ENCODE results near the gene GPC4. TPM values are rescaled to one million over a fixed set of nuclear protein-coding genes. Genes with fewer than 3 reads are reported as not detected.

GPC4 gene
- total RNA-seq, 1 experiment from 2014 or later, result 2.7 TPM

DNA sequence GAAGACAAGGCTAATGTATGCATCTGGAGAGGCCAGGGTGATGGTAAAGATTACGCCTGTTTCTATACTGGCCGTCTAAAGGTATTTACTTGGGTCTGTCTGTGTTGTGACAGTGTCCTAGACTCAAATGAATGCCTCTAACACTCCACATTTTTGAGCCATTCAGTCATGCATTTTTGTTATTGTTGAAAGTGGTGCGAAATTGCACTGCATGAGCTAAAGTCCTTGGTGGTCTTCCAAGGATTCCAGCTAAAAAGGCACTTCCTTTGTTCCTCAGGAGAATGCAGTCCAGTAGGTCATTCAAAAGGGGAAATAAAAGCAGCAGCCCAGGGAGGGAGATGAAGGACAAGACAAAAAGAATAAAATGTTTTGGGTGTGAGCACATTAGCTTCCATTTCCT lies 3.0 kb downstream of the GPC4 start:
- peak; percentile 5 for DNase-seq (ENCODE audit: low spot score)

DNA sequence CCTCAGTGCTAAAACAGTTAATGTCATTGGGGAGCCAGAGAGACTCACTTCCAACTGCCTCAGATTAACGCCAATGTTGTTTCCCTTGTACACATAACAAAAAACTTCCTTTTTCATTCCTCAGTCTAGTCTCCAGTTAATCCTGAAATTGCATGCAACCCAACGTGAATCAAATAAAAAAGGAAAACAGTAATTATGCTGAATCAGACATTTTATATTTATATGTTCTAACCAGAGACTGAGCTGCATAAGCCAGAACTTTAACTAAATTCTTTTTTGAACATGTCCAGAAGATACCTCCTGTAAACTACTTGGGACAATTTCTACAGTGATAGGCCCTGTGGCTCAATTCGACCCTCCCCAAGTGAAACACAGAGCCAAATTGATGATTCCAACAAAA lies 4.7 kb downstream of the GPC4 start:
- DNase-seq (ENCODE audit: low spot score), result no peak

DNA sequence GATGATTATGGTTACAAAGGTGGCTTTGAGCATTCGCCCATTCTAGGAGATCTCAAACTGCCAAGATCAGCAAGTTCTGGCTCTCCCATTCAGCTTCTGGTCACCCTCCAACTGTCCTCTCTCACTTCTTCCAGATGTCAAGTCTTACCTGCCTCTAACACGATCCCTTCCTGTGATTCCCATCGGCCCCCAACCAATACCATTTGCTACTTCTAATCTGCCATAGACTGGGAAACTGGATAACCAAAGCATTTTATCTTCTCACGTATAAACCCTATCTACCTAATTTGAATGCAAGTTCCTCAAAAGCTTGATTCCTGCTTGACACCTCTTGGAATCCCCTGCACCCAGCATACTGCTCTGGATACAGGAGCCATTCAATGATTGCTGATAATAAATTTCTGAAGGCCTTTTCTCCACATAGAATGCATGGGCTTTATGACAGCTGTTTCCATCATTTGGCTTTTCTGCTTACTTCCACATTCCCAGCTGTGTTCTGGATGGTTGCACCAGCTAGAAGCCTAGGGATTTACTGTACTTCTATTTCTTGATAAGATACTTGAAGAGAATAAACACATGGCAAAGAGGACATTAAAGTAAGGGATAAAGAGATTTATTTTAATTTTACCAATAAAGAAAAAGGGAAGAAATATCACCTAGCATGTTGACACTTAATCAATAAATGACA lies 9.6 kb downstream of the GPC4 start:
- DNase-seq (ENCODE audit: low spot score), result no peak

DNA sequence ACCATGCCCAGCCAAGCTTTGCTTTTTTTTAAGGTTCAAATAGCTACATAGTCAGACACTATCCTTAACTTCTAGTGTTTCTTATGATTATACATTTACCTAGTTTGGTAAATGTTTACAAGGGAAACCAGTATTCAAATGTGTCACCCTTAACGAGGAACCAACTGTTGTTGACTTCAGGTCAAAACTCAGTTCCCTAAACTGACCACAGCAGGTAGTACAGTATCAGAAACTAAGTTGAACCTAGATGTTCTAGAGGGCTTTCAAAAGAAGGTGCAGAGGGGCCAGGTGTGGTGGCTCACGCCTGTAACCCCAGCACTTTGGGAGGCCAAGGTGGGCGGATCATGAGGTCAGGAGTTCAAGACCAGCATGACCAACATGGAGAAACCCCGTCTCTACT lies 11.3 kb downstream of the GPC4 start:
- no peak for DNase-seq (ENCODE audit: low spot score)

DNA sequence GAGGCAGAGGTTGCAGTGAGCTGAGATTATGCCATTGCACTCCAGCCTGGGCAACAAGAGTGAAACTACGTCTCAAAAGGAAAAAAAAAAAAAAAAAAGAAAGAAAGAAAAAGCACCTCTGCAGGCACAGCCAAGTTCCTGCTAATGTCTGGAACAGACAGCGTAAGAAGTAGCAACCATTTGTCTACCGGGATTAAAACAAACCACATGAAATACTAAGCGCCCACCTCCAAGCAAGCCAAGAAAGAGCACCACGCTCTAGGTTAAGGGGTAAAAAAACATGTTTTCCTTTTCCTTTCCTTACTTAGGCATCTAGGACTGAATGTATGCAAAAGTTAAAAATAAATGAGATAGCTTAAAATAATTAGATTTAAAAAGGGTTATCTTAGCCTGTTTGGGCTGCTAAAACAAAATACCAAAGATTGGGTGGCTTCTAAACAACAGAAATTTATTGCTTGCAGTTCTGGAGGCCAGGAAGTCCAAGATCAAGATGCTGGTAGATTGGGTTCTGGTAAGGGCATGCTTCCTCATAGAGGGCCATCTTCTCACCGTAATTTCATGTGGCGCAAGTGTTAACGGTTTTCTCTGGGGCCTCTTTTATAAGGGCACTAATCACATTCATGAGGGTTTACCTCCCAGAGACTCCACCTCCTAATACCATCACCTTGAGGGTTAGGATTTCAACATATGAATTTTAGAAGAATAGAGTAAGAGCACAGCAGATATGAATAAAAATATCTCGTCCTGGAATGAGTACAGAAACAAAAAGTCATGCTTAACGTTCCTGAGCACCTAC lies 12.3 kb downstream of the GPC4 start:
- no peak for DNase-seq (ENCODE audit: low spot score)

DNA sequence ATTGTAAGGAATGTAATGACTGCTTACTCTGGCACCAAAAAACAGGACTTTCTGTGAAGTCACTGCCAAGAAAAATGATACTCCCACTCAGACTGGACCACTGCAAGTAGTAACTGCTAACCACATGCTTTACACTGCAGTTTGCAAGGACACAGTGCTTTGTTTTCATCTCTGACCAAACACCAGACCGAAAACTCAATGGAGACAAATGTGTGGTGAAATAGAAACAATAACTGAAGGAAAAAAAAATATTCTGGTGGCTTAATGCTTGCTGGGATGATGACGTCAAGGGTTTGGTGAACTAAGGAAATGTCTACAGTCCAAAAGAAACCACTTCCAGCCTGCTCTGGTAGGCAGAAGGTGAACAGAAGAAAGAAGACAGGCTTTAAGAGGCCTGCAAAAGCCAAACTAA lies 13.2 kb downstream of the GPC4 start:
- DNase-seq (ENCODE audit: low spot score), result peak; percentile 82

DNA sequence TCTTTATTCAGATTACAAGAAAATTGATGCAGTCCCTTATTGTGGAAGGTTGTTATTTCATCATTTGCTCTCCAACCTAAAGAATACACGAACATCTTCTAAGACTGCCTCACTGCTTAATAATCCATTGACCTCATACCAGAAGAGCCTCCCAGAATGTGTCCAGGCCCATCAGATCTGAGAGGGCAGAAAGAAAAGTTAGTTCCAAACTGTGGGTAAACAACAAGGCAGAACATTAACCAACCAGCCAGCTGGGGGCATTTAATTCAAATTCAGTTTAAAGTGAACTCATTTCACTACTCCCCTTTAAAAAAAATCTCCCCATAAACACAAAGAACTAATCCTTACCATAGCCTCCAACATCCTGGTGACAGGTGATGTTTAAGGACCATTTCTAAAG lies 13.8 kb downstream of the GPC4 start:
- no peak for DNase-seq (ENCODE audit: low spot score)

DNA sequence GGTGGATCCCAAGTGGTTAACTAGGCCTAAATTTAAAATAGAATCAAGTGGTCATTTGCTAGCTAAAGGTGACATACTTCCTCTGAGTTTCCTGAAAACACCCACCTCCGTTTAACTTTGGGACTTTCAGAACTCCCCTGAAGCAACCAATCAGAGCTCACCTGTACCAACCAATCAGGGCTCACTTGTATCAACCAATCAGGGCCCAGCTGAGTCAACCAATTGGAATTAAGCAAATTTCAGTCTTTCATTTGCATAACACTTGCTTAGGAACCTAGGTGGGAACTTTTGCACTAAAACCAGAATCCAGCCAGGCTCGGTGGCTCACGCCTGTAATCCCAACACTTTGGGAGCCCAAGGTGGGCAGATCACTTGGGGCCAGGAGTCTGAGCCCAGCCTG lies 15.9 kb downstream of the GPC4 start:
- DNase-seq (ENCODE audit: low spot score), result no peak

DNA sequence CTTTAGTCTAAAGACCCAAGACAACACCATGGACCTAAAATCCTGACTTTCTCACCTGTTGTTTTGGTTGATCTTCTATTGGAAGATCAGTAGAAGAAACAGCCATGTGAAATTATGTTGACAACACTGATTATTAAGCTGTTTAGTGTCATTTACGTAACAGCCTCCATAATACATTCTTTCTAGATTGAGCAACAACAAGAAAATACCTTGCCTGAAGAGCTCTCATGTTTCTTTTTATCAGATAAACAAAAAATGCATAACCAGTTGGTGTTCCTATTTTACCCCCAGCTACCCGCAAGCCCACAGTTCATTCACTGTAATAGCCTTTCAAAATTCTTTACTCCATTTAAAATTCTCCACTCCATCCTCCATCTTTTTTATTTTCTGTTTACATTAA lies 20.5 kb downstream of the GPC4 start:
- no peak for DNase-seq (ENCODE audit: low spot score)

DNA sequence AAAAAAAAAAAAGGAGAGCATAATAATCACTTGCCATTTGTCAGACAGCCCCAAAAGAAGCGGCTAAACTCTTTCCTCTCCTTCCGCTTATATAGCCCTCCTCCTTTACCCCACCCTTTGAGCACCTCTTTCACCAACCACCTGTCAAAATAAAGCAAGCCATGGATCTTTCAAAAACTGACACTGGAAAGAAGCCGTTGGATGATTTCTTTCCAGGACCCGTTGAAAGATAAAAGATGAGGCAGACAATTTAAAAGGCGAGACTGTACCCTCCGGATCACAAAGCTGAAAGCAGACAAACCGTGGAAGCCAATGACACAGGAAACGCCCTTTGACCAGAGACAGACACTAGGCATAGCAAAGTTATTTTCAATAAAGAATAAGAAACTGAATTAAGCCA lies 22.6 kb downstream of the GPC4 start:
- DNase-seq (ENCODE audit: low spot score), result no peak

DNA sequence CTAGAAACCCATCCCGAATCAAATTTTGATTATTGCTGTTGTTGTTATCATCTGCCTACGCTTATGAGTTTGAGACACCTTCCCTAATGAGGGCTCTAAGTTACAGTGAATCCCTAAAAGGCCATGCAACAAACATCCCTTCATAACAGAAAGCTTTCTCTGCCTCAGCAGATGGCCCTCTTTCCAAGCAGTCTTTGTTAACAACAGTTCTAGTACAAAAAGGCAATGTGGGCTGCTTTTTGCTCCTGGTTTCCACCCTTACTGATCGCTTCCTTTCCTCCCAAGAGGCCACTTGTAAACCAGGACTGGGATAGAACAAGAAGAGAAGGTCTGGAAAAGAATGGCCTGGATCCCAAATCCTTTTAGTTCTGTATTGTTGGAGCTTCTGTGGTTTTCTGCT lies 24.2 kb downstream of the GPC4 start:
- DNase-seq (ENCODE audit: low spot score), result no peak

DNA sequence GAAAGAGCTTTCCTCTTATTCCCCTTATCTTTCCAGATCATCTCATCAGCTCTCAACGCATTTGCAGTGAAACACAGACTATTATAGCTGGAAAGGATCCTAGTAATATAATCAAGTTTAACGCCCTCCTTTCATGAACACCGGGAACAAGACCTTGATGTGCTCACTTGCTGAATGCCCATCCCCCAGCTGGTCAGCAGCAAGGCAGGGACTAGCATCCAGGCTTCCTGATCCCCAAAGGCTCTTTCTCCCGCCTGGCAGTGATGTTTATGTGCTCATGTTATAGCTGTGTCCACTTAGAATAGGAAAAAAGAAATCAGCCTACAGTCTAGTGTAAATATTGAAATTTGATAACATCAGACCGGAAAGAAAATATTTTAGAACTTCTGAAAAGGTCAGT lies 24.6 kb downstream of the GPC4 start:
- DNase-seq (ENCODE audit: low spot score), result no peak

DNA sequence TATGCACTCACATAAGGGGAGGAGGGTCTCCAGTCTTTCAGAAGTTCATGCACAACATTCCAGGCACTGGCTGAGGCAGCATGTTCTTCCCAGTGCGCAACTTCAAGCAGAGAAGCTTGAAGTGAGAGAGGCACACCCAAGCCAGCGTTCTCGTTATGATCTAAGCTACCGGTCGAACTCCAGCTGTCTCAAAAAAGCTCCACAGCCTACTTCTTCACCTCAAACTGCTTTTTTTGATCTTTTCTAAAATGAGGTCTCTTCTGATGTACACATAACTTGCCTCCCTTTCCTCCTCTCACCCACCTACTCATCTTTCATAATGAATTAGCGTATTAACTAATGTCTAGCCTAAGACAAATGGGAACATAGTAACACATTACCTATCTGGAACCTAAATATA lies 25.3 kb downstream of the GPC4 start:
- no peak for DNase-seq (ENCODE audit: low spot score)

DNA sequence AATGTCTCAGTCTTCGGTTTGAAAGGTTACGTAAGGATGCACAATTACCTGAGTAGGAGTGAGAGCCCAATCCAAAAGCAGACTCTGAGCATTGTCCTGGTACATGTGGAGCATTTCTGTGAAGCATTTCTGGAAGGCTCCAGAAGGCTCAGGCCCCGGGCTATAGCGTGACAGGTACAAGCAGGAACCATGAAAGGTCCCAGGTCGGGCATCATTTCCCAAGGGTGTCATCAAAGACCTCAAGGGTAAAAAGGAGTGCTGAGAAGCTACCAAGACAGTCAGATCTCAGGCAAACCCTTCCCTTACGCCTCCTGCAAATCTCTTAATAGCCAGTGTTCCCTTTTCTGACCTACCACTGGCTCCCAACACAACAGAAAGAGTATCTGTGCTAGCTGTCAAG lies 30.8 kb downstream of the GPC4 start:
- DNase-seq (ENCODE audit: low spot score), result no peak

DNA sequence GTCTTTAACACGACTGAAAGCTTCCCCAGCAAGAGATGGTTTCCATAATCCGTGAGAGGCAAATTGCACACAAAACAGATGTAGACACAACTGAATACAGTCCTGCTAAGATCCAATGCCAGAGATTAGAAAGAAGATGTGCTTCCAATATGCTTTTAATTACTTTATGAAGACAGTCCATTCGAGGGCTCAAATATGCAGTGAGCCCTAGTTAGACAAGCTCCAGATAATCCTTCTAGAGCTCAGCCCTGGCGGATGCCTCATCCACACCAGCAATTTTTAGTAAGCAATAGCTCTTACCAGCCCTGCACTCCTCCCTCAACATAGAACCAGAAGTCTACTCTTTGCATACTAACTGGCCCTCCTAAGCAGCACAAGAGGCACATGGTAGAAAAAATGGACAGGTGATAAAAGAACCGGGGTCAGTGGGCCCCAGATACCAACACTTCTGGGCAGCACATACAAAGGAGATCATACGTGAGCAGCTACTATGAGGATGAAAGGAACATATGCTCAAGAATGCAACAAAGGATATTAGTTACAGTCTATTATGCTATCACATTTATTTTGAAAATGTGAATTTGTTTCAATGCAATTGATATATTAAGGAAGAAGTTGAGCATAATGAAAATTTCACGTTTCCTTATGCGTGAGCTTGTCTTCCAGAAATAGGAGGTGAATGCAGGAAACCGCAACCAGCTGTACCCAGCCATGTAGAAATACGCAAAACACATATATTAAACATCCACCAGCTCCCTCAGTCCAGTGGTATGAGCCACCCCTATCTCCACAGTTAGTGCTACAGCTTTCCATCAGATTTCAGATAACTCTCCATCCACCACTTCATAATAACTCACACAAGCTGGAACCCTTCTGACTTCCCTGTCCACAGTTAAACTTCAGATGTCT lies 34.3 kb downstream of the GPC4 start:
- no peak for DNase-seq (ENCODE audit: low spot score)

DNA sequence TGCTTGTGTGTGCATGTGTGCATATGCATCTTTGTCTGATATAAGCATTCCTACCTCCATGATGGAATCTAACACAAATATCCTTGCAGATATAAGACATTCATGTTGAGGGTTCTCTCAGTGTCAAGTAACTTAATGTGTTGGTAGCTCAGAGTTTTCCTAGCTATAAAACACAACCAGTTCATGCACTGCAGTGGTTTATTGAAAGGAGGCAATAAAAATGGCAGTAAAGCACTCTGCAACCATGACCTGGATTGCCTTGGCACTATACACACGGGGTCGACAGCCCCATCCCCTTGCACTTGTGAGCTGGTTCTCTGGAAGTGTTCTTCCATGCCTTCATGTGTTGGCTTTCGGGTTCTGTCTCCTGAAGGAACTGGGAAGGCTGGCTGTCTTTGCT lies 38.9 kb downstream of the GPC4 start:
- DNase-seq (ENCODE audit: low spot score), result no peak

DNA sequence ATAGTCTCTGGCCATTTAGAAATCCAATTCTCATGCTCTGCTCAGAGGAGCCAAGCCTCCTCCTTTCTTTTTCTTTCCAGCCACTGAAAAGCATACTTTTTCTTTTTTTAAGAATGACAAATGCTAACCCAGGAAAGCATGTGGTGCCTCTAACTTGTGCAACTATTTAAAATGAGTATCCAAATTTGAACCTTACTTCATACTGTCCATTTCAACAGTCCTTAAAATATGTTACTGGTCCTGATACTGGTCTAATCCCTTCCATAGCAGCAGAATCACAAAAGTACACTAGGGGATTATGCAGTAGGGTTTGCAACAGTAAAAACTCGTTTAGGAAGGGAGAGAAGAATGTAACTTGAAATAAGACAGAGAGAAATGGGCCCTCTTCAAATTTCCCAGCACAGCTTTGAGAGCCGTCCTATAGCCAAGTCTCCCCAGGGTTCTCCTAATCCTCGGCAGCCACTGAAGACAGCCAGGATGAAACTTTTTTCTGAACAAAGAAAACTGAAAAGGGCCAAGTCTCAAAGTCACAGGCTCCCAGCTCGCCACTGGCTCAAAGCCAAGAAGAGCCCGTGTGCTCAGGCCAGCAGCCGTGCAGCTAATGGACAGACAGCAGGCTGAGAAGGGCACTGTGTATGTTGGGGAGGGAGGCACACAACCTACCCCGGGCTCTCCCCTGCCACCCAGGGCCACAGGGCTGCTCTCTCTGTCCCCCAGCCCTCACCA lies 39.5 kb downstream of the GPC4 start:
- DNase-seq (ENCODE audit: low spot score), result no peak

DNA sequence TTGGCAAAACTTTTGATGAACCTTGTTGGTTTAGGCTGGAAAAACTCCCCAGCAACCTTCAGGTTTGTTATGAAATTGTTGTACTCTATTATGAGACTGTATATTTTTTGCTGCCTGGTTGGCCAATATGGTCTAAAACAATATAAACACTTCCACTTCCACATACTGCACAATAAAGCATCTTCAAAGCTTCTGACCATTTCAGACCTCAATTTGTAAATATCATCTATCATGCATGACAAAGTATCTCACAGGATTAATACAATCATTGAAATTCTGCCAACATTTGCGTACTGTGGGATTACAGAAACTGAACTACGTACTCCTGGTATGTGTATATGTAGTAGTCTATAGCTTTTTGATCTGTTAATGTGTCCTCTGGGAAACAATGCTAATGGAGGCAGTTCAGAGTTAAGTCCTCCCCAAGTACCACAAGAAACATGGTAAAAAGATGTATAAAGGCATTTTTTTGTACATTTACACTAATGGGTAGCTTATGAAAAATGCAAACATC lies 40.4 kb downstream of the GPC4 start:
- DNase-seq (ENCODE audit: low spot score), result no peak

DNA sequence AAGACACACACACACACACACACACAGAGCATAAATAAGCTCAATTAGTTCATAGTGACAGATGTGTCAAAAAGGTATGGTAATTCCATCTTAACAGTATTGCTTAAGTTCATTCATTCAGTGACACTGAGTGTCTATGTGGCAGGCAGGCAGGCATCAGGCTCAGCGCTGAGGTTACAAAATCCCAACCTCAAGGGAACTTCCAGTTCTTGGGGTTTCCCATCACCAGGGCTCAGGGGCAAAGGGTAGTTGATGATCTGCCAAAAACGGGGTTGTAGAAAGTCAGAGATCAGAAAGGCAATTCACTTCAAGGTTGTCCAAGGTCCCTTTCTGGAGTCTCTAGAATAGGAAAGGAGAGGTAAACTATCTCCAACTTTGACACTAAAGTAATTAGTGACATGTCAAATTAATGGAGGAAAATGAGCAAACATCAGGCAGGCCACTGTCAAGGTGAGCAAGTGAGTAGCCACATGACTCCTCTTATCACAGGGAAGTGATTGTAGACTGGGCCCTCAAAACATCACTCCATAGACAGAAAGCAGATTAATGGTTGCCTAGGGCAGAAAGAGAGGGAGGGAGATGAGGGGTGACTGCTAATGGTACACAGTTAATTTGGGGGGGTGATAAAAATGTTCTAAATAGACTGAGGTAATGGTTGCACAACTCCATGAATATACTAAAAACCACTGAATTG lies 41.8 kb downstream of the GPC4 start:
- no peak for DNase-seq (ENCODE audit: low spot score)

DNA sequence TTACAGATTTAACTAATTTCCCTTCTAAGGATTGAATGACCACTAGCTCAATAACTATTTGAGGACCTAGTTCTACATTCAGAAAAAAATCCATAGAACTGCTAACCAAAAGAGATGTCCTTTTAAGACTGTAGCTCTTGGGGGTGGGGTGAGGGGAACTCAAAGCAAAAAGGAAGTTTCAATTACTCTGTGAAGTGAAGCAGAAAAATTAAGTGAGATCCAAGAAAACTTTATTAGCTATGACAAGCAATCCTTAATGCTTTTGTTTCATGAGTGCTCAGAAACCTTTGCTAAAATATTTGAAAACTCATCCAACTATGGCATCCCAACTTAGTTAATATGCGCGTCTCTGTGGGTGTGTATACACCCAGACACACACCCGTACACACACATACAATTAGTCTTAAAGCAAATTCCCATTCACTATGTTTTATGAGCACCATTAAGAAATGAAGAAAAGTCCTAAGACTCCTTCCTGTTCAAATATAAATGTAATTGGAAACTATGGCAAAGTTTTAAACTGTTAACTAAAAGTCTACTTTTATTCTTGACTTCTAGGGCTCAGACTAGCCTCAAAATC lies 44.5 kb downstream of the GPC4 start:
- DNase-seq (ENCODE audit: low spot score), result no peak

DNA sequence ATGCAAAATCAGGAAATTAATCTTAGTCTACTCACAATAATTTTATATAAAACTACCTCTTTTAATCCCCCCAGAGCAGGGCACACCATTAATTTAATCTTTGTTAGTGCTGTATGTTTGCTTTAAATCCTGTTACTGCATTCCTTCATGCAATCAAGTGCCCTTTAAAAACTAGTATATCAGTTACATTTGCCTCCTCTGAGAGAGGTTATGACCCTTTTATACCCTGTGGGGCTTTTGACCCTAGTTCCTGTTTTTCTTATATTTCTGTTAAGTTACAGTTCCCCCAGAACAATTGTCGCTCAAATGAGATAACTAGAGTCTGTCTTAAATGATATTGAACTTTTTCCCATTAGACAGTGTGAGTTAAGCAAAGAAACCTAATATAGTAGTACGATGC lies 46.2 kb downstream of the GPC4 start:
- no peak for DNase-seq (ENCODE audit: low spot score)
